SKM-1 treated with dmso at 0.1 percent for 144 hours (cell line): ENCODE results near the gene TSHZ2.

Experiments
- DNase-seq: peaks from one replicate; lab custom pipeline; 2025; ENCODE audit not compliant: unreplicated experiment; lab: John Stamatoyannopoulos, UW

Gene TSHZ2

GRCh38 chr20:53055367-53056067, 83.4 kb downstream of the TSHZ2 start:
- DNase-seq, result no peak

GRCh38 chr20:53057579-53057978, 85.4 kb downstream of the TSHZ2 start:
- DNase-seq, result no peak

GRCh38 chr20:53059848-53060247, 87.7 kb downstream of the TSHZ2 start:
- no peak for DNase-seq

- no peak for DNase-seq
Measured at GRCh38 chr20:53061192-53062108, 89.3 kb downstream of the TSHZ2 start.

GRCh38 chr20:53064935-53065334, 92.8 kb downstream of the TSHZ2 start:
- DNase-seq, result no peak

GRCh38 chr20:53068241-53068640, 96.1 kb downstream of the TSHZ2 start:
- DNase-seq, result no peak

- DNase-seq, result no peak
Measured at GRCh38 chr20:53069132-53069531, 97.0 kb downstream of the TSHZ2 start.

GRCh38 chr20:53070224-53070623, 98.1 kb downstream of the TSHZ2 start:
- DNase-seq, result no peak

- DNase-seq, result no peak
Measured at GRCh38 chr20:53070706-53071392, 98.7 kb downstream of the TSHZ2 start.

- no peak for DNase-seq
Measured at GRCh38 chr20:53071833-53072232, 99.7 kb downstream of the TSHZ2 start.

GRCh38 chr20:53072923-53073579, 100.9 kb downstream of the TSHZ2 start:
- DNase-seq, result no peak

- DNase-seq, result no peak
Measured at GRCh38 chr20:53073636-53074415, 101.7 kb downstream of the TSHZ2 start.

GRCh38 chr20:53074811-53075314, 102.7 kb downstream of the TSHZ2 start:
- no peak for DNase-seq

GRCh38 chr20:53076668-53077067, 104.5 kb downstream of the TSHZ2 start:
- DNase-seq, result no peak

- no peak for DNase-seq
Measured at GRCh38 chr20:53077373-53078205, 105.4 kb downstream of the TSHZ2 start.

GRCh38 chr20:53078761-53079160, 106.6 kb downstream of the TSHZ2 start:
- no peak for DNase-seq

- no peak for DNase-seq
Measured at GRCh38 chr20:53079261-53079691, 107.1 kb downstream of the TSHZ2 start.

- no peak for DNase-seq
Measured at GRCh38 chr20:53079828-53080686, 107.9 kb downstream of the TSHZ2 start.

GRCh38 chr20:53080687-53080962, 108.5 kb downstream of the TSHZ2 start:
- DNase-seq, result no peak
